Renal cortex interstitium (tissue), 11 donors: Measurements from ENCODE around the gene TAS2R38. TPM values are rescaled to one million over a fixed set of nuclear protein-coding genes. Genes with fewer than 3 reads are reported as not detected.

Source experiments
- DNase-seq, 11 donors: peaks; one replicate each; pipeline ENCODE4 v3.0.0-alpha.2; 2013; ENCODE audit warnings: low read depth in 9 of 11, low spot score in 4 of 11; ENCODE audit errors: extremely low read depth in 1 of 11
- polyA plus RNA-seq, 3 donors: library from polyadenylated mRNA; unstranded; fragments of 120-200 nt; gene quantifications; one replicate each; pipeline ENCODE4 v1.2.1, GENCODE V29; 2013; ENCODE audit not compliant: insufficient read length in 3 of 3

The TAS2R38 gene
- polyA plus RNA-seq, 3 donors: not detected

GRCh38 chr7:141979568-141979967, 6.0 kb upstream of the TAS2R38 start:
- DNase-seq: no peak

DNA sequence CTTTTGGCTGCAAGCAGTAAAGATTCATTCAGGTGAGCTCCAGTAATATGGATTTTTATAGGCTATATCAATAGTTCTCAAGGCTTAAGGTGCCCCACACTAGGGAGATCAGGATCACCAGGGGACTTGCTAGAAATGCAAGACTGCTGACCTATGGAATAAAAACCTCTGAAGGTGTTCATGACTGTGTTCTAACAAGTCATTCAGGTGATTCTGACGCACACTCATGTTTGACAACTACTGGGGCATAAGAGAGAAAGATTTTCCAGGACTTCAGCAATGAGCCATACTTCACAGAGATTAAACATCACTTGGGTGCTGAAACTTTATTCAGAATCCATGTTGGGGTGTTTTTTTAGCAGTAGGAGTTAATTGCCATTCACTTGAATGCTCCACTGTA, 4.8 kb upstream of the TAS2R38 start:
- no peak for DNase-seq

GRCh38 chr7:141976524-141977245, 3.1 kb upstream of the TAS2R38 start:
- no peak for DNase-seq

DNA sequence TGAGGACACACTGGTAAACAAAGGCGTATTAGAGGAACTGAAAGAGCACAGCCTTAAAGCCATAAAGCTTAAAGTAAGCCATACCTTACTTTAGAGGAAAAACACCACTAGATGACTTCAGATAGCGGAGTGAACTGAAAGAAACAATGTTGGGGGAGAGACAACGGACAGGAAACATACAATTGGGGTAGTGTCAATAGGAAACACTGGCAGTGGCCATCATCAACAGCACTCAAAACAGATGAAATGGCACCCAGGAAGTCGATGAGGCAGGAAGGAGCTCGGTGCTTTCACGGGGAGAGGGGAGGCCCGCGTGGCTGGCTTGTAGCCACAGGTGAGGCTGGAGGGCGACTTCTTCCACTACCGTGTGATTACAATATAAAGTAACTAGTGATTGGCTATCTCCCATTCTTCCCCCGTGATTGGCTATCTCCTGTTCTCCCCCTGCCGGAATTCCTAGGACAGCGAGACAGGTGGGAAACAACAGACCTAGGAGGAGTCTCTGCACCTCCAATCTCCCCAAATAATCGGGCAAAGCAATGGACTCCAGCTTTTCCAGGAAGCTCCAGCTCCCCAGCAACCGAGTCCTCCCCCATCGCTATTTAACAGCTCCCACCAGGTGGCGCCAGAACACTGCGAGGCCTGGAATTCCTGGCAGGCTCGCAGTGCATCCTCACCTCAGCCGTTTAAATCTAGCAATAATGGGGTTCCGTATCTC, 2.4 kb upstream of the TAS2R38 start:
- peak; percentile 41 to 68 (median 58) for DNase-seq

DNA sequence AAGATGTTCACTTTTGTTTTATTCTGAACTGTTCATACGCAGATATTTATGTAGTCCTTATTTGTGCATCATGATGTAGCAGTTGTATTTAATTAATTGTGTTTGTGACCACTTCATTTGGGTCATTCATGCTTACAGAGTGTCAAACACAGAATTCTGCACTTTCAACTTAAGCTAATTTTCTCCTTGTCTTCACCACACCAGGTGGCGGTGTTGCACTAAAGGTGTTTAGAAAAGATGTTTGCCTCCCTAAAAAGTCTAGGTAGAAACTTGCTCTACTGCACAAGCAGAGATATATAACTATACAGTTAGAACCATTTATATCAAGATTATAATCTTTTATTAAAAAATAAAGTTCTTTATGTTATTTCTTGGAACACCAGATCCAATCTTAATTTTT, 1.3 kb upstream of the TAS2R38 start:
- no peak for DNase-seq

DNA sequence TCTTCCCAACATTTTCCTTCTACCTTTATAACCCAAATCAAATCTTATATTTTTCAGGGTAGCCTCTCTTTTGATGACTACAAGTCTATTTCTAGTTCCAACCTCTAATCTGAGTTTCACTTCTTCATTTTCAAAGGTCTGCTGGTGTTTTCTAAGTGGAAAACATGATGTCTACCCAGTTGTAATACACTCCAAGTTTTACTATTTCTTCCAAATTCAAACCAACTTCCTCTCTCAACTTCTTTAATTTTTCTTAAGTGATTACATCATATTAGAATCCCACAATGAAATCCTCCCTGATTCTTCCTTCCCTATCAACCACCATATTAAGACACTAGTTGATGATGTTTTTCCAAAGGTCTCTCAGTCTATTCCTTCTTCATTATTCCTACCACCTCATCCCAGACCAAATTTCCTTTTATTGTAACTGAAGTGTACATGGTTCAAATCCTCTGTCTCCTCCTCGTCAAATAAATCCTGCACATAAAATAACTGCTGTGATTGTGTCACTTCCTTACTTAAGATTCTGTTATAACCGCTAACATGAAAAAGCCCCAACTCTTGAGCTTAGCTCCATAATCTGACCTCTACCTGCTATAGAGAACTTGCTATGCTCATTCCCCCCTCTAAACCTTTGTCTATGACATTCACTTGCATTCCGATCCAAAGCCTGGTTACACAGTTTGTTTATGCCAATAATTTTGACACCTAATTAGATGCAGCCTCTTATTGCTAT, 12.7 kb downstream of the TAS2R38 start:
- DNase-seq: no peak

DNA sequence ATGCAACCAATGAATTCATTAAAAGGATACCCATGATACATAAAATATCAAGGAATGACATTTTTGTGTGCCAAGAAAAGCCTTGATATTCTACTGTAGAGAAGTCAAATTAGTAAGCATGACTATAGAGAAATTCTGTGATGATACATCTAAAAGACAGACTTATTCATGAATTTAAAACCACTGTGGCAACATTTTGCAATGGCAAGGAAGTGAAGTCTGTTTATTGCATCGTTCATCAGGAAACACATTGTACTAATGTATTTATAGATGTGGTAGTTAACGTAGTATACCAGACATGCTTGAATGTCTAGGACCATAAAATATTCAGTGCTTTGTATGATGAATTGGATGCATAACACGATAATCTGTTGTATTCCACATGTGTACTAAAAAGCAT, 17.5 kb downstream of the TAS2R38 start:
- DNase-seq: no peak

DNA sequence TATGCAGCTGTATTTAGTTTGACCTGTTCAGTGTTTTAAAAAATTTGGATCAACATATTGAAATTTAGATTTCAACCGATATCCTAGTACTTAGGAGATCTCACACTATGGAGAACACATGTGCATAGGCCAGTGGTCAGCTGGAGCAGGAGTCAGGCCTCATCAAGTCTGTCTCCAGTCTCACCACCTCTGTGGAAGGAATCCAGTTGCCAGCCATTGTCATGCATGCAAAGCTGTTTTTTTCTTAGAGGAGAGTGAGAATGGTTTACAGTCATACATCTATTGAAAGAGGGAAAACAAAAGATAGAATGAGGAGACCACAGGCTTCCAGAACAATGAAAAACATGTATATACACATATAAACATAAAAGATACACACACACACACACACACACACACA, 19.2 kb downstream of the TAS2R38 start:
- DNase-seq: no peak

DNA sequence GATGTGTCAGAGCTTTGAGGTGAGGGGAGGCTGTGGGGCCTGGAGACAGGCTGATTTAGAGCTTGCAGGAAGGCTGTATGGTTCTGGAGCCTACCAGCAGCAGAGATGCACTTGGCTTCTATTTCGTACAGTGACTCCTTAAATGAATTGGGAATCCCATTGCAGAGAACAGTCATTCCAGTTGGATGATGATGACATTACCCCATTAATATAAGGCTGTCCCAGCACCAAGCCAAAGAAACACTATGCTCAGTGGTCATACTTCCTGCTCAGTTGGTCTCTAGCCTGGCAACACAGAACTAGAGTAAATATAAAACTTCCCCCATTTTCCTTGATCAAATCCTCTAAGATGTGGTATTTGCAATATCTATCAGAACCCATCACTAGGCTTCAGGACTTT, 21.1 kb downstream of the TAS2R38 start:
- no peak for DNase-seq

DNA sequence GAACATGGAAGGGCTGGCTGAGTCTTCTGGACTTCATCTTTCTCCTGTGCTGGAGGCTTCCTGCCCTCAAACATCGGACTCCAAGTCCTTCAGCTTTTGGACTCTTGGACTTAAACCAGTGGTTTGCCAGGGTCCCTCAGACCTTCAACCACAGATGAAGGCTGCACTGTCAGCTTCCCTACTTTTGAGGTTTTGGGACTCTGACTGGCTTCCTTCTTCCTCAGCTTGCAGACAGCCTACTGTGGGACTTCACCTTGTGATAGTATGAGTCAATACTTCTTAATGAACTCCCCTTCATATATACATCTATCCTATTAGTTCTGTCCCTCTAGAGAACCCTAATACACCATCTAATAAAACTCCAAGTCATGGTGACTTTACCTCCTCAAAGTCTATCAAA, 22.8 kb downstream of the TAS2R38 start:
- DNase-seq: no peak

GRCh38 chr7:141949911-141950310, 23.7 kb downstream of the TAS2R38 start:
- DNase-seq: no peak

DNA sequence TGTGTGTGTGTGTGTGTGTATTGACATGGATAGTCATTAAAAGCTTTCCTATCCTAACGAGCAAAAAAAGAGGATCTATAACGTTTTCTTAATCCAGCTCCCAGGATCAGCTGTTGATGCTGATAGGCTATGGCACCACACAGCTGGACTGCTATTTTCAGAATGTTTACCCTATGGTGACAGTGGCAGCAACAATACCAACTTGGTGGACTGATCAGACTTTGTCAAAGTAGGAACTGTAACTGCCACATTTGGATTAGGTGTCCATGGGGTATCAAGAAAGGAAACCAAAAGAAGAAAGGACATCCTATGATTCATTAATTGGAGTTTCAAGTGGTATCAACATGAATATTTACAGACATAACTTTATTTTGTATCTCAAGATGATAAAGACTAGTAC, 24.1 kb downstream of the TAS2R38 start:
- DNase-seq: no peak

DNA sequence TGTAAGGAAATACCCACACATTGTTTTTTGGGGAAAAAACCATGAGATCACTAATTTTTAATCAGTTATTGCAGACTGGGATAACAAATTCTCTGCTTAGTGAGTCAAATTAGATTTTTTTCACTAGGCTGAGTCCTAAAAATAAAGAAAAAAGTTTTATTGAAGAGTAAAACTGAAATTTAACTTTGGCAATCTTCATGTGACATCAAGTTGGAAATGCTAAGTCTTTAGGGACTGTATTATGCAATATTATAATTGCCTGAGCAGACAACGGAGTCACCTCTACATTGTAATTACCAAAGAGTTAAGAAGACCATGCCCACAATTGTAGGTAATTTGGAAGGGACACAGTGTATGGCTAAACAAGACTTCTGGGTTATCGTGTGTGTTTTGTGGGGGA, 24.6 kb downstream of the TAS2R38 start:
- DNase-seq: no peak

GRCh38 chr7:141946796-141947195, 26.8 kb downstream of the TAS2R38 start, which contains the start of gene CLEC5A:
CLEC5A (minus strand) TSS chr7:141946974; CDS start chr7:141946292, 682 bp downstream.
- no peak for DNase-seq

DNA sequence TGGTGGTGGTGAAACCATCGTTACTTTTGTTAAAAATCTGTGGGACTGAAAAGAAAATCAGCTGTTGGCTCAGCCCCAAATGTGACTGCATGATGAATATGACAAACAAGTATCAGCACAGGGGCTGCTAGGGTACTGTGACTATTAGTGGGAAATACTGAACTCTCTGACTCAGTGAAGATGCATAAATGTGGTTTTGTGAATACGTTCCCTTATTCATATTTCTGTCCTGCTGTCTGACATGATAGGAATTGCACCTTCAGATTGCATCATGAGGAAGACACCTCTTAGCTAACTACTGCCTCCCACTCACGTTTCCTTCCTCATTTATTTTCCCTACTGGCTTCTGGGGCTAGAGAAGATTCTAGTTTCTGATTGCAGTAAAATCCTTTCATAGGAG, 28.2 kb downstream of the TAS2R38 start:
- no peak for DNase-seq

DNA sequence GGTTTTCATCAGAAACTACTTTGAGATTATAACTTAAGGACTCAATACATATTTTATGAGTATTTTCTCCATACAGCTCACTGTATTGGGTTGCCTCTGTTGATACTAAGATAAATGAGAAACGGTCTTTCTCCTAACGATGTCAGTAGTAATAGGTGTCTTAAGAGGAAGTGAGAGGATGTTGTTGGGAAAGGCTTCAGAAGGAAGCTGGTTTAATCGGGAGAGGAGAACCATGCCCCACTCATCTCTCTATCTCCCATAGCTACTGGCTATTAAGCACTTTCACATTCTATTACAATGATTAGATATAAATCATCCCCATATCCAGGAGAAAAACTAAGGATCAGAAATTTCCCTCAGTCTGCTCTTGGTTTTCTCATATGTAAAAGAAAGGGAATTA, 28.8 kb downstream of the TAS2R38 start:
- DNase-seq: no peak

DNA sequence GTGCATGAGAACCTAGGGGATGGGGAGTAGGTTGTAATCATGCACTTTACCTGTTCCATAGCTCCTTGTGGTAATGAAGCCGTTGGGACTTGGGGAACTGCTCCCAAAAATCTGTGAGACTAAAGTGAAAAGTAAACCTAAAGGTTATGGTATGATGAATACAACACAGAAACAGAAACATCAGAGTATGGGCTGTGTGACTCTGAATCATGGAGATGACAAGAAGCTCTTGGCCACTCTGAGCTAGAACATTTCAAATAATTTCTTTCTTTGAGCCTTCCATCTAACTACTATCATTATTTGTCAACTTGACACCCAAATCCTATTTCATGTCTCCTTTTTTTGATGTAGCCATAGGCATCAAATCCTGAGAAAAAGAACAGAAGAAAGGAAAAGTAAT, 29.7 kb downstream of the TAS2R38 start:
- no peak for DNase-seq

- DNase-seq: no peak
Measured at GRCh38 chr7:141941075-141941474, 32.5 kb downstream of the TAS2R38 start.

DNA sequence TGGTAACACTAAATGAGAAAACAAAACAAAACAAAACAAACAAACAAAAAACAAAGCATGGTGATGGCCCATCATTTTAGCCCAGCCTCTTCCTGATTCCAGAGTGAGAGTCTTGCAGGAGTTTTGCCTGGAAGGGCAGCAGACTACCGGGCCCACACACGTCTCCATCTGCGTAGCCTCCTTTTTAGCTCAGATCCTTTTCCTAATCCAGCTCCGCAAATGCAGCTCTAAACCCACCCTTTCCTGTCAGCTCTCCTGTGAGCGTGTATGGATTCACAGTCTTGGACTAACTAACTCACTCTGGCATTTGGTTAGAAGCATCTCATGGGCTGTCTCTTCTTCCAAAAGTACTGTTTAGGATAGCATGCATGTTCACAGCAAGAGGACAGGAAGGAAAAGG, 43.4 kb downstream of the TAS2R38 start:
- no peak for DNase-seq

GRCh38 chr7:141928845-141929195, 44.8 kb downstream of the TAS2R38 start:
- DNase-seq: no peak
